ENCODE results near the gene PAPPA2.
"Not testable (repeated sequence)": the region's sequence is repeated elsewhere in the genome, so short reads cannot be mapped to it uniquely, and the experiment has no call there.

DNA sequence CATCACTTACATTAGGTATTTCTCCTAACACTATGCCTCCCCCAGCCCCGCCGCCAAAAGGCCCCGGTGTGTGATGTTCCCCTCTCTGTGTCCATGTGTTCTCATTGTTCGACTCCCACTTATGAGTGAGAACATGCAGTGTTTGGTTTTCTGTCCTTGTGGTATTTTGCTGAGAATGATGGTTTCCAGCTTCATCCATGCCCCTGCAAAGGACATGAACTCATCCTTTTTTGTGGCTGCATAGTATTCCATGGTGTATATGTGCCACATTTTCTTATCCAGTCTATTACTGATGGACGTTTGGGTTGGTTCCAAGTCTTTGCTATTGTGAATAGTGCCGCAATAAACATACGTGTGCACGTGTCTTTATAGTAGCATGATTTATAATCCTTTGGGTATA is 293.8 kb downstream of the PAPPA2 start:
- TF ChIP-seq, protein P1, sequence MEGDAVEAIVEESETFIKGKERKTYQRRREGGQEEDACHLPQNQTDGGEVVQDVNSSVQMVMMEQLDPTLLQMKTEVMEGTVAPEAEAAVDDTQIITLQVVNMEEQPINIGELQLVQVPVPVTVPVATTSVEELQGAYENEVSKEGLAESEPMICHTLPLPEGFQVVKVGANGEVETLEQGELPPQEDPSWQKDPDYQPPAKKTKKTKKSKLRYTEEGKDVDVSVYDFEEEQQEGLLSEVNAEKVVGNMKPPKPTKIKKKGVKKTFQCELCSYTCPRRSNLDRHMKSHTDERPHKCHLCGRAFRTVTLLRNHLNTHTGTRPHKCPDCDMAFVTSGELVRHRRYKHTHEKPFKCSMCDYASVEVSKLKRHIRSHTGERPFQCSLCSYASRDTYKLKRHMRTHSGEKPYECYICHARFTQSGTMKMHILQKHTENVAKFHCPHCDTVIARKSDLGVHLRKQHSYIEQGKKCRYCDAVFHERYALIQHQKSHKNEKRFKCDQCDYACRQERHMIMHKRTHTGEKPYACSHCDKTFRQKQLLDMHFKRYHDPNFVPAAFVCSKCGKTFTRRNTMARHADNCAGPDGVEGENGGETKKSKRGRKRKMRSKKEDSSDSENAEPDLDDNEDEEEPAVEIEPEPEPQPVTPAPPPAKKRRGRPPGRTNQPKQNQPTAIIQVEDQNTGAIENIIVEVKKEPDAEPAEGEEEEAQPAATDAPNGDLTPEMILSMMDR (conservative IDR thresholded peaks at IDR 0.05; ENCODE audit: low read length) = not testable (repeated sequence)
- TF ChIP-seq EZH2phosphoT487 (IDR thresholded peaks at IDR 0.05; ENCODE audit: borderline replicate concordance, low read depth, low read length) = not testable (repeated sequence)

All from OCI-LY7 (cell line).